ENCODE measurements around the gene BCAN.

The BCAN gene

DNA sequence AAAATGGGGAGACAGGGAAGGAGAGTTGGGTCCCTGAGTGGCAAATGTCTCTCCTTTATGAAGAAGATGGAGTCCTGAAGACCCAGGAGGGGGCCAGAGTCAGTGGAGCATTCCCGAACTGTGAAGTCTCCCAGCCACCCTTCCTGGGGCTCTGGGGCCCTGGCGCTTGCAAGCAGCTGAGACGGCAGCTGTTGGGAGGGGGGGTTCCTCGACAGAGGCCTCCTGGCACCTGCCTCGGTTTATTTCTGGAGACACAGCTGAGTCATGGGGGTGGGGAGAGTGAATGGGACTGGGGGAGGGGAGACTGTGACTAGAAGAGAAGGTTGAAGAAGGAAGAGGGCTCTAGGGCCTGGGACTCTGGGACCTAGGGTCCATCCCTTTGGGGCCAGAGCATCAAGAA is 21.3 kb downstream of the BCAN start:
- no peak for DNase-seq

DNA sequence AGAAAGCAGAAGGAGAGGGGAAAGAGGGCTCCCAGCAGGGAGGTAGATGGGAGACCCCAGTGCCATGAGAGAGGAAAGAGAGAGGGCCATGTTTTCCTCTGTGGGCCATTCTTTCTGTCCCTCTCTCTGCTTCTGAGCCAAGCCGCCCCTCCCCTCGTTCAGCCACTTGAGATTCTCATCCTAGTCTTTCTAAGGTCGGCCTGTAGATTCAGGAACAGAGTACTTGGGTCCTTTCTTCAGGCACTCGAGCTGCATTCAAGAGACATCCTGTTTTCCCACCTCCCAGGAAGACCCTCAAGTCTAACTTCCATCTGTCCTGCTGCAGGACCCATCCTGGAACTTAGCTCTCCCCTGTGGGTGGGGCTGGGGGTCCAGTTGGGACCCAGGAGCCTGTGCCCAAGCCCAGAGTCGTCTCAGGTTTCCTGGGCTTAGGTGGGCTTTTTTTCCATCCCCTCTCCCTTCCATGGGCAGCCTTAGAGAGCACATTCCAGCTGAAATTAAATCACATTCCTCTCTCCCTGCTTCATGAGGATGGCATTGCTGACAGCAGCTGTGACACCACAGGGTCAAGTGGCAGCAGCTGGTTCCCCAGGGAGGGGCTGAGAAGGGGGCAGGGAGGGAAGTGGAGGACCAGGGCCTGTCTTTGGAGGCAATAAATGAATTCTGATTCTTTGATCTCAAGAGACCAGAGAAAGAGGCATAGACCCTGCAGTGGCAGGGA is 22.3 kb downstream of the BCAN start:
- no peak for DNase-seq

DNA sequence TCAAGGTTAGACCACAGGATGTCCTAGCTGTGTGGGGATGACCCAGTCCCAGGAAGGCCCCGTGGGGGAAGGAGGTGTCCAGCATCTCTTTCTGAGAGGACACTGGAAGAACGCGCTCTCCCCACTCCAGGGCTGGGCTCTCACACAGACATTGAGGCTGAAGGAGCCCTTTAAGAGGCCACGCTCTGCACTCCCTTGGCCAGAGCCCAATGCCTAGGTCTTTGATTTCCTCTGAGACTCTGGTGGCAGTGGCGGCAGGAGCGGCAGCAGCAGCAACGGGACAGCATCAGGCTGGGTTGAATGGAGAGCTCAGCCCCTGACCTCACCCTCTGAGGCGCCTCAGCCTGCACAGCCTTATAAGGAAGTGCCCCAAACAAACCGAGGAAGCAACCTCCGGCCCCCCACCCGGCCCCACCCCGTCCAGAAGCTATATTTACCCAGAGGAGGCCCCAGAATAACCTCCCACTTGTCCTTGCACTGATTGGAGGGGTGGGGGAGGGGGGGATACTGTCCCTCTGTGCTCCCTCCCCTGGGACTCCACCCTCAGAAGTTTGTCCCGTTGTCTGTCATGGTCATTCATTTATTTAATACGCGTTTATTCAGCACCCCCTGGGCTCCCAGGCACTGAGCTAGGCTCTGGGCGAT is 23.0 kb downstream of the BCAN start:
- no peak for DNase-seq

DNA sequence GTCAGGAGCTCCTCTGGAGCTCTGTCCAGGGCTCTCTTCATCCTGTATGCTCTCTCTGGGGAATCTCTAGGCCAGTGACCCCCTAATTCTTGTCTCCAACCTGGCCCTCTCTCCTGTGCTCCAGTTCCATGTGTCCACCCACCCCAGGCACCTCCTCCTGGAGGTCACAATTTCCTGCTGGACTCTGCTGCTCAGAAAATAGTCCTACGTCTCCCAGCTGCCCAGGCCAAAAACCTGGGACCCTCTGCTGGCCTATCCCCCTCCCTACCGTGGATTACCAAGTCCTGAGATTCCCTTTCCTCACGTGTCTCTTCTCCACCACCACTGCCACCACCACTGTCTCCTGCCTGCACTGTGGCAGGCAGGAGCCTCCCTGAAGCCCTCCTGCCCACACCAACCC is 23.6 kb downstream of the BCAN start:
- DNase-seq = no peak

DNA sequence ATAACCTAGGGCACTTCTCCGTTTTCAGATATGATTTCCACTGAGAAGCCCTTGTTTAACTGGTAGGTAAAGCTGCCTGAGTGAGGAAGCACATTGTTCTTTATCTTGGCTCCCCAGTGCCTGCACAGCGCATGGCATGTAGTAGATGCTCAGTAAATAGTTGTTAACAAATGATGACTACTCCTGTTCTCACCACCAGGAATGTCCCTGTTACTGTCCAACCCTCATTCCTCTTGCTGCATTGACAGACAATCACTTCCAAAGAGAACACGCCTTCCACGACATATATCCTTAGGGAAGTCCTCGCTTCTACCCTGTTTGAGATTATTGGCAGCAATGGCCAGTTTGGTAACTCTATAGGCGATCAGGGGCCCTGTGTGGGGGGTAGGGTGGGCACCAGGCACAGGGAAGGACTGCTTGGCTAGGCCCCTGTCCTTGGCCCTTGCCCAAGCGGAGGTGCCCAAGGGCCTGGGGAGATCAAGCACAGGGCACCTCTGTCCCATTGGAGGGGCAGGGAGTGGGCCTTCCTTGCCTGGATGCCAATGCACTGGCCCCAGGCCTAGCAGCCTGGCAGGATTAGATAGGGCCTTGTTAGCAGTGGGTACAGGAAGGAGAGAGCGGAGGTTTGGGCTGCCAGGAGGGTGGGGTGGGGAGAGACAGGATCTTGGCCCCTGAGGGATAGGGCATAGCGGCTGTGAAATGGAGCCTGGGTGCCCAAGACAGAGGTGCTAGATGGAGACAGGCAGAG is 25.1 kb downstream of the BCAN start:
- DNase-seq = no peak

DNA sequence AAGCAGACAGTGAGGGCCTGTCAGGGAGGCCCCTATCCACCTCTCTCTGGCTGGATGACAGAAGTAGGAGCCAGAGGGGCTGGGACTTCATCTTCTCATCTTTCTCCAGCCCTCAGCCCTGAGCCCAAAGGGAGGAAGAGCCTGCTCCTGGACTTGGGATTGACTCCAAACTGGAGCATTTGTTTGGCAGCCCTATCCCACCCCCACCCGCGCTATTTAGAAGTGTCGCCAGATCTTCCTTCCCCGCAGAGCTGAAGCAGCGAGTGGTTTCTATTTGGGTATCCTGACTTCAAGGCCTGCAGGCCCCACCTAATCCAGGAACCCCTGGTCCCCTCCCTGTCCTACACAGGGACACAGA is 25.7 kb downstream of the BCAN start:
- DNase-seq = no peak

DNA sequence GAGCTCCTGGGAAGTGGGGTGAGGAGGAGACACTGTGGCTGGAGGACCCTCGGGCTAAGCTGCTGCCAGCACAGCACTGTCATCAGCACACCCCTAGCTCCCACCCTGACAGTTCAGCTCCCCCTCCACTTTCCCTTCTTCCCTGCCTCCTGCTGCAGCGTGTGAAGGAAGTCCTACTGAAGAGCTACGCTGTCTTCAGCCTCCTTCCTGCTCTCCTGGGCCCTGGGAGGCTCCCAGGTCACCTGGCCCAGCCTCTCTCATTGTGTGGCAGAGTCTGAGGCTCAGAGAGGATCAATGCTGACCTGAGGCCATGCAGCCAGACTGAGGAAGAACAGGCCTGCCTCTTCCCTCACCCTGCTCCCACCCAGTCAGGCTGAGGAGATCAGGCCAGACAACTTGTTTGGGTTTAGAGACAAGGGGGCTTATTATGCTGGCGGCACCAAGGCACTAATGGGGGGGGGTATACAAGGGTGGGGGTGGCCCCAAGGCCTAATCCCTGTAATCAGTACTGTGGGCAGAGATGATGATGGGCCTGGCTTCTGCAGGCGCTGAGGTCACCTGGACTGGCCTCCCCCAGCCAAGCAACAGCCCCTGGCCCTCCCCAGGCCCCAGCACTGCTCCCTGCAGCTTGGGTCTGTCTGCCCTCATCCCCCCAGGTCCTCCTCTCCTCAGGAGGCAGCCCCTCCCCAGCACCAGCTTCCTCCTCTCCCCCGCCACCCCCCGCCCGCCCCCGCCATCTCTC is 26.2 kb downstream of the BCAN start:
- DNase-seq = no peak

DNA sequence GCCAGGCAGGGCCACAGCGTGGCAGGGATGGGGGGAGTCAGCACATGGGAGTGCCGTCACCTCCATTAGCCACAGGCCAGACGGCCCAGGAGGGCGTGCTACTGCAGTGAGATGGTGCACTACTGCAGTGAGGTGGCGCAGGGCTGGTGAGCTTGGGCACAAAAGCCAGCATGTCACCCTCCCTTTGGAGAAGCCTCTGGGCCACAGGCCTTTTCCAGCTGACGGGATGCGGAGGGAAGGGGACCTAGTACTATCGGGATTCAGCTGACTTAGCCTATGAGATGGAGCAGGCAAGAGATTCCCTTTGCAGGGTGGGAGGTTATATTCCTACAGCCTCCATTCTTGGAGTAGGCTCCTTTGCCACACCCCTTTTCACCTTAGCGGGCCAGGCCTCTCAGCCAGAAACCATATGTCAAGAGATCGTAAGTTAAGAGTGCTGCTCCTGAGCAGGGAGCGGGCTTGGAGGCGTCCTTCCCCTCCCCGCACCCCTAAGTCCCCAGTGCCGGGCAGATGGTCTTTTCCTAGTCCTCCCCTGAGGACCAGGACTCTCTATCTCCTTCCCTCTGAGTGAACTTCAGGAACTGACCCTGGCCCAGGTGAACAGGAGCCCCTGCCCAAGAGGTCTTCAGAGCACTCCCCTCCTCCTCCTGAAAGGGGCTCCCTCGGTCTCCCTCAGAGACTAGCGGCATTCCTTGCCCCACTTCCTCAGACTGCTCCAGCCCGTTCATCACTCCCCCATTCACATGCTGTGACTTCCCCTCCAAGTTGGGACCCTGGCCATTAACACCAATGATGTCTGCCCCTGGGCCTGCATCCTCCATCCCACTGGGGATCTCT is 27.1 kb downstream of the BCAN start:
- no peak for DNase-seq

DNA sequence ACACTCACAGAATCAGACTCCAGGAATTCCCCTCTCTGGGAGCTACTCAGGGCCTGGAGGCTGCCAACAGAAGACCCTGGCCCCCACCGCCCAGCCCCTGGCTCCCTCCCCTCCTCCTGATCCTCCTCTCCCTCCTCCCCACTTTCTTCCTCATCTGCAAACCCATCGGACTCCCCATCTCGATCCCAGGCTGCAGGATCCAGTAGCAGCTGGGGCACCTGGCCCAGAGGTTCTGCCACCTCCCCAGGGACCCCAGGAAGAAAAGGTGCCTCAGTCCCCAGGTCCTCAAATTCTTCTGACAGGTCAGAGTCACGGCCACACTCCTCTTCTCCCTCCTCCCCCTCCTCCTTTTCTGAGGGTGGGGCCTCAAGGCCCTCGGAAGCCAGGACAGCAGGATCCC is 27.9 kb downstream of the BCAN start:
- no peak for DNase-seq

DNA sequence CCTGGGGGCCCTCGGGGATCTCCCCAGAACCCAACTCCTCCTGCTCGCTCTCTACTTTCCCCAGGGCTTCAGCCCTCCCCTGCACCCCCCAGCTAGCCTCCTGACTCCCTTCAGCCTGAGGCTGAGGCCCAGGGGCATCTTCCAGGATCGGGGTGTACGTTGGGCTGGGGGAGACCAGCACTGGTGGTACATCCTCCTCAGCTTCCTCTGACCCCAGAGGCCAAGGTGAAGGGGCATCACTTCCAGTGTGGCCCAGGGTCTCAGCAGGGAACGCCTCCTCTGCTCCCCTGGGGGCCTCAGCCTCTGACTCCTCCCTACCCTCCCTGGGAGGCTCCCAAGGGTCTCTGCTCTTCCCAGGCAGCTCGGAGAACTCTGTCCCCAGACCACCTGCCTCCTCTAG is 28.4 kb downstream of the BCAN start:
- DNase-seq = no peak

DNA sequence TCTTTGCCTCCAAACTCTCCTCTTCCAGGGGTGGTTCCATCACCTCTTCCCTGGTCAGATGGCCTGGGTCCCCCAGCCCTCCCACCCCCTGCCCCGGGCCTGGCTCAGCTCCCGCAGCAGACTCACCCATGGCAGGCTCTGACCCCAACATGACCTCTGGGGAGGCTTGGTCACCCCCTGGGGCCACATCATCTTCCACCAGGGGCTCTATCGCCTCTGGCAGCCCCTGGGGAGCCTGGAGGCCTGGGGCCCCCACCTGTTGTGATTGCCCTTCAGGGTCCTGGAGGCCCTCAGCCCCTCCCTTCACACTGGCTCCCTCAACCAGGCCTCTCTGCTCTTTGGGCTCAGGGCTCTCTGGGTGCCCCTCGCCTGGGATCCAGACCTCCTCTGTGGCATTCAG is 28.9 kb downstream of the BCAN start:
- no peak for DNase-seq

DNA sequence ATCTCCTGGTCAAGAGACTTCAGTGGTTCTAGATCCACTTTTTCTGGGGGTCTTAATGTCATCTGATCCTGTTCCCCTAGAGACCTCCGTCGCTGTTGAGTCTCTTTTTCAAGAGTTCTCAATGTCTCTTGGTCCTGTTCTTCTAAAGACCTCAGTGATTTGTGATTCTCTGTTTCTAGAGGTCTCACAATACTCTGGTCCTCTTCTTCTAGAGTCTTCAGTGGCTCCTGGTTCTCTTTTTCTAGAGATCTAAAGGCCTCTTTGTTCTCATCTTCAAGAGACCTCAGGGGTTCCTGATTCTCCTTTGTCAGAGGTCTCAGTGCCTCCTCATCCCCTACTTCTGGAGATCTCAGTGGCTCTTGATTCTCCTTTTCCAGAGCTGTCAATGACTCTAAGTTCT is 29.9 kb downstream of the BCAN start:
- no peak for DNase-seq

DNA sequence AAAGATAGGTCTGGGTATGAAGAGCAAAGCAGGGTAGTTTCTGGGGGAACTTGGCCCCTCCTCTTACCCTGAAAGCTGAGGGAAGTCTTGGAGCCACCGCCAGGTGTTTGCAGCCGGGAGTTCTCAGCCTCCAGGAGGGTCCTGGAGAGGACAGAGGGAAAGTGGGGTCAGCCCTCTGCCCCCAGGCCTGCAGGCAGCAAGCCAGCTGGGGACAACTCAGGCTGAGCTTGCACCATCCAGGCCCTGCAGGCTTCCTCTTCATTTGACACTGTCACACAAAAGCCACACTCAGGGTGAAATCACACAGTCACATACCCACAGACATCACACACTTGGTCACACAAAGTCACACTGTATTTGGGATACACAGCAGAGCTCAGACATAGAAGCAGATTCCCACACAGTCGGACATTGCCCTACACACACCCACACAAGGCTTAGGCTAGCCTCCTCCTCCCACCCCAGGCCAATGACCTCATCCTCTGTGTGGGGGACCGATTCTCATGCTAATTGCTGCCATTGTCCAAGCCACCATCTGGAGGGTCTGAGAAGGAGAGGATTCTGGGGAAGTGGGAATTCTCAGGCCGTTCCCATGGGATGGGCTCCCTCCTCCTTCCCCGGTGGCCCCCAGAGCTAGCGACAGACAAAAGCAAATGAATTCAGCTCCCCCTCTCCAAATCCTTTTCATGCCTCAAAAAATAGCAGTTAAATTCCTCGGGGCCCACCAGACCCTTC is 31.6 kb downstream of the BCAN start:
- no peak for DNase-seq

DNA sequence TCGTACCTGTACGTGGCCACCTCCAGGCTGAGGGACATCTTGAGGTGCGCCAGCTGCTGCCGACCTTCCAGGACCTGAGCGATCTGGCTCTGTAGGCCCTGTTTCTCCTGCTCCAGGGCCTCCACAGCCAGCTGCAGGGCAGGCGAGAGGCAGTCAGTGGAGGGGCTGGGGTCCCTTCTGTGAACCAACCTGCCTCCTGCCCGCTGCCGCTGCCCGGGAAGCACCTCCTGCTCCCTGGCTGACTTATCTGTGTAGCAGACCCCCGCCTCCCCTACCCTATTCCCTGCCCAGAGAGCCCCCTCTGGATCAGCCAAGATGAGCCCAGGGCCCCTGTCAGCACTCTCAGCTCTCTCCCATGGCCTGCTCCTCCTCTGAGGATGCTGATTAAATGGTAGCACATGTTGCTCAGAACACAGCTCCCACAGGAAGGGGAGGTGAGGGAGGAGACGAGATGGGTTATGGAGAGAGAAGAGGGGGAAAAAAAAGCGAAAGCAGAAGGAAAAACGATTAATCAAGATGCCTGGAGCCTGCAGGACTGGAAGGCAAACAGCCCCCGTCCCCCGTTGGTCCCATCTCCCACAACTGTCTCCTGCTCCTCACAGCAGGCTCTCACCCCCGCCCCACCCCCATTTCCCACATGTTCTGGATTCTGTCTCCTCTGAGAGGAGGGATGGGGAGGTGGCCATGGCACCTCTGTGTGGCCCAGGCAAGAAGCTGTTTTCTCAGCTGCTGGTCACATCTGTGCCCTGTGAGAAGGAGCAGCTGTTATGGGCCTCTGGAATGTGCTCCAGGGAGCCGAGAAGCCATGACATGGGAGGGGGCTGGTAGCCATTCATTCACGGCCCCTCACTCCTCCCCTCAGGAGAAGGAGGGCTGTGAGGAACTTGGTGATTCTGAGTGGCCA is 33.5 kb downstream of the BCAN start:
- no peak for DNase-seq

DNA sequence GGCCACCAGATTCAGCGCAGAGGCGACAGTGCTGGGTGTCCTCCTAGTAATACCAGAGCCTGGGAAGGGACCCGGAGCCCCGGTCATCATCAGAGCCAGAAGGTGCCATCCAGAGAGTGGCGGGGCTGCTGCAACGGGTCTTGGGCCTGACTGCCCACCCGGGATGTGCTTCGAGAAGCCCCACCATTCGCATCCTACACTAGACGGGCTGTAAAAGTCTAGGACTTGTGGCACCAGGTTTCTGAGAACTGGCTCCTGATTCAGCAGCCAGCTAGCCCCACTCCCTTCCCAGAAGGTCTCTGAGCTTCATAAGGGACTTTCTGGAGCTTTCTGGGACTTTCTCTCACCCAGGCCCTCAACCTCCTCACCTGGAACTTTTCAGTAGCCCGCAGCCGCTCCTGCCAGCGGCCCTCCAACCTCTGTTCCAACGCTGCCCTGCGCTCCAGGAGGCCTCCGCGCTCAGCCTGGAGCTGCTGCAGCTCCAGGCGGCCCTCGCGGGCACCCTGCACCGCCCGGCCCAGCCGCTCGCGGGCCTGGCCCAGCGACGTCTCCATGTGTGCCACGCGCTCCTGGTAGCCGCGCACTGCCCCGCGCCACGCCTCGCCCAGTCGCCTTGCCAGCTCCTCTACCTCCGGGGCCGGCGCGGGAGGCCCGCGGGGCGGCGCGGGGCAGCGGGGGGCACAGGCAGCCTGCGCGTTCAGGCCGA is 34.4 kb downstream of the BCAN start:
- DNase-seq = no peak

DNA sequence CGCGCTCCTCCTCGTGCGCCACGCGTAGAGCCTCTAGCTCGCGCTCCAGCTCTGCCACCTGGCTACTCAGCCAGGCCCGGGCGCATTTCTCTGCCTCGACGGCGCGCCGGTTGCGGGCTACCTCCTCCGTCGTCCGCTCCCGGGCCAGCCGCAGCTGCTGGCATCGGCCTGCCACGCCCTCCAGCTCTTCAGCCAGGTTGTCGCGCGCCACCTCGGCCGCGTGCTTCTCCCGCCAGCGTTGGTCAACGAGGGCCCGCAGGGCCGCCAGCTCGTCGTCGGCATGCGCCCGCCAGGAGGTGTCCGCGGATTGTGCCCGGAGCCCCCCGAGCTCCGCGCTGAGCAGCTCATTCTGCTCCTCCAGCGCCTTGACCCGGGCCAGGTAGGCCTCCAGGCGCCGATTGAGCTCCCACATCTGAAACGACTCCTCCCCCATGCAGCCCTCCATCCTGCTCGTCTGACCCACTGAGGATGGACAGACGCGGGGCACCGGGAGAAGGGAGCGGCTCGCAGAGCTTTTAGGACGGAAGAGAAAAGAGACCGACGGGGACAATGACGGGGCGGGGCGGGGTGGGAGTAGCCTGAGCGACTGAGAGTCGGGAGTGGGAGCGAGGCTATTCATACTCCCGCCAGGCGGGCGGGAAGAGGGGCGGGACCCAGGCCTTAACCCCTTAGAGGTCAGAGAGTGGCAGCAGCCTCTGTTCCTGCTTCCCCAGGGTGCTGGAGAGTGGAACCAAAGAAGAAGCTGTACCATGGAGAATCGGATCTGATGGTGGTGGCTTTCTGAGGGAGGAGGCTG is 35.1 kb downstream of the BCAN start, which contains the start of gene NES:
TSS of gene NES (minus strand) at position 588 of the 796 bp plus-strand sequence. CDS start at position 445, 143 bp downstream.
- DNase-seq = no peak

DNA sequence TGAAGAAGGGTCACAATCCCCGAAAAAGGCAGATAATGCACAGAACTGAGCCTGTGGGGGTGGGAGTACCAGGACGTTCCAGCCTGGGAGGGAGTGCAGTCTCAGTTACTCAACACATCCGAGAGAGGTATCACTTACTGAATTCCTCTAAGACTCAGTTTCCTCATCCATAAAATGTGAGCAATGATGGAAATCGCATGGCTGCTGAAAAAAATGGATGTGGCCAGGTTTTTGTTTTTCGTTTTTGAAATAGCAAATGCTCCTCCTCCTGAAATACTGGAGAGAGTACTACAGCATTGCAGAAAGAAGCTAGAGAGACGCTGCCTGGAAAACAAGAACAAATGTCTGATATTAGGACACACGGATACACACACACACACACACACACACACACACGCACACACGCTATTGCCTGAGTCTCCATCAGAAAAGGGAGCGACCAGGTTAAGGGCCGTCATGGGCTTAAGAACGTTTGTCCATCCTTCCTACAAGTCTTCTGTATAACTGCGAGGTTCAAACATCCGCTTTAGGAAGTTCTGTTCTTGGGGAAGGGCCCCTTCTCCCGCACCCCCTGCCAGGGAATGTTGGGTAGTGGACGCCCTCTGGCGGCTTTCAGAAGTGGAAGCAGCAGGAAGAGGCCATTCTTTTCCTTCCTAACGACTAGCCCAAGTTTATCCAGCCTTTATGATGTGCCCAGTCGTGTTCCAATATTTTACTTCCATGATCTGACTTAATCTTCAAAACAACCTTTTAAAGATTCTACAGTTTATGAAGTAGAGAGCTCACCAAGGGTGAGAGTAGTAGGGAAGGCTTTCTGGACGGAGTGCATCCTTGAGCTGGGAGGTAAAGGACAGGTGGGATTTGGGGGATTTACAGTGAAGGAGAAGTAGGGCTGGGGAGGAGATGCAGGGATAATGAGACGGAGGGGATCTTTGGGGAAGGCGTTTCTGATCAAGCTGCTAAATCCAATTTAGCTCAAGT is 36.0 kb downstream of the BCAN start:
- no peak for DNase-seq

DNA sequence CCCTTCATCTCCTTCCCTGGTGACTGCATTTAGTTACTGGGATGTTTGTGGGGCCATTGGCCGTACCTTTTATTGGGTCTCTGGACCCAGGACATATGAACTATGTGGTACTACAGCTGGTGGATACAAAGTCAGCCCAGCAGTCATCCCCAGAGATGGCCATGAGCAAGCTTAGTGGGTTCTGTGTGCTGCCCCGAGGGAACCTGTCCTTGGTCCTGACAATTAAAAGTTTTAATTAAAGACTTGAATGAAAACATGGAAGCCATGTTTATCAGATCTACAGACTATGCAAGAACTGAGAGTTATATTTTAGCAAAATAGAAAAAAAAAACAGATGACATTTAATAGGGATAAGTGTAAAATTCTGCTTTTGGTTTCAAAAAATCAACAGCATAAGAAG is 38.1 kb downstream of the BCAN start:
- no peak for DNase-seq
